Measurements from ENCODE around the gene LGALS4.

DNA sequence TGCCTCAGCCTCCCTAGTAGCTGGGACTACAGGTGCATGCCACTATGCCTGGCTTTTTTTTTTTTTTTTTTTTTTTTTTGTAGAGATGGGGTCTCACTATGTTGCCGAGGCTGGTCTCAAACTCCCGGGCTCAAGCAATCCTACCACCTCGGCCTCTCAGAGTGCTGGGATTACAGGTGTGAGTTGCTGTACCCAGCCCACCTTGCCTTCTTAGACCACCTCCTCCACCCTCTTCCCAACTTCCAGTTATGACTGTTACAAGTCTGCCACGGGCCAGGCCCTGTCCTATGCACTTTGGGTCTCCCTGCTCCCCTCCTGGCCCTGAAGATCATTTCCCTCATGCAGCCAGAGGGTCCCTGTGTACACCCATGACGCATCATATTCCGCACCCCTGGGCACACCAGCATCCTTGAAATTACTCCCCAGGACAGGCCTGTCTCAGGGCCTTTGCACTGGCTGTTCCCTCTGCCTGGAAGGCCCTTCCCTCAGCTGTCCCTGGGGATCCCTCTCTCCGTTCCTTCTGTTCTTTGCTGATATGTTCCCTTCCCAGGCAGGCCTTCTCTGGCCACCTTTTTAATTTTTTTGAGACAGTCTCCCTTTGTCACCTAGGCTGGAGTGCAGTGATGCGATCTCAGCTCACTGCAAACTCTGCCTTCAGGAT lies 3.0 kb downstream of the LGALS4 start:
- TF ChIP-seq, protein P1, sequence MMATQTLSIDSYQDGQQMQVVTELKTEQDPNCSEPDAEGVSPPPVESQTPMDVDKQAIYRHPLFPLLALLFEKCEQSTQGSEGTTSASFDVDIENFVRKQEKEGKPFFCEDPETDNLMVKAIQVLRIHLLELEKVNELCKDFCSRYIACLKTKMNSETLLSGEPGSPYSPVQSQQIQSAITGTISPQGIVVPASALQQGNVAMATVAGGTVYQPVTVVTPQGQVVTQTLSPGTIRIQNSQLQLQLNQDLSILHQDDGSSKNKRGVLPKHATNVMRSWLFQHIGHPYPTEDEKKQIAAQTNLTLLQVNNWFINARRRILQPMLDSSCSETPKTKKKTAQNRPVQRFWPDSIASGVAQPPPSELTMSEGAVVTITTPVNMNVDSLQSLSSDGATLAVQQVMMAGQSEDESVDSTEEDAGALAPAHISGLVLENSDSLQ (IDR thresholded peaks at IDR 0.05): no peak
- TF ChIP-seq SP1 (IDR thresholded peaks at IDR 0.05) (no peak), SUZ12 (IDR thresholded peaks at IDR 0.05) (no peak), TARDBP (IDR thresholded peaks at IDR 0.05) (no peak), L3MBTL2 (conservative IDR thresholded peaks at IDR 0.05) (no peak), CTBP1 (IDR thresholded peaks at IDR 0.05; ENCODE audit: borderline replicate concordance) (no peak), FOXK2 (IDR thresholded peaks at IDR 0.05) (no peak), BHLHE40 (IDR thresholded peaks at IDR 0.05; ENCODE audit: borderline replicate concordance) (no peak), ZNF384 (IDR thresholded peaks at IDR 0.05) (no peak), HDGF (IDR thresholded peaks at IDR 0.05; ENCODE audit: borderline replicate concordance) (no peak), ELF4 (IDR thresholded peaks at IDR 0.05) (no peak), FOXM1 (IDR thresholded peaks at IDR 0.05; ENCODE audit: borderline replicate concordance) (no peak)
